Measurements from ENCODE around the gene ARID1B. TPM values are rescaled to one million over a fixed set of nuclear protein-coding genes. Genes with fewer than 3 reads are reported as not detected.

The ARID1B gene
- total and polyA plus RNA-seq, 2 donors (not counting 1 experiment from before 2014, with no cell fraction given) = 47.2 to 280 TPM

DNA sequence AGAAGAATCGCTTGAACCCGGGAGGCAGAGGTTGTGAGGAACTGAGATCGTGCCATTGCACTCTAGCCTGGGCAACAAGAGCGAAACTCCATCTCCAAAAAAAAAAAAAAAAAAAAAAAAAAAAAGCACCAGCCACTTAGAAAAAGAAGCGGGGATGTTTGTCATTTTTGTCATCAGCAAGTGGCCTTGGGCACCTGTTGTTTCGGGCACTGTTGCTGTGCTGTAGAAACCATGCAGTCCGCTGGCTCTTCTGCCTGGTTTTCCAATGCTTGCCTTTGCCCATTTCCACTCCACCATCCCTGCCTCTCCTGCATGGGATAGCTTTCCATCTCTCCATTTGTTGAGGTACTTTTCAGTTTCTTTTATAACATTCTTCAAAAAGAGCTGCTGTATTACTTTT lies 129.3 kb downstream of the ARID1B start:
- CTCF ChIA-PET = no interaction called here
- no peaks in the 10 kb centered on the region for H3K9me3 ChIP-seq (ENCODE audit: control extremely low read depth in 1 of 3, control insufficient read depth in 2 of 3, insufficient read depth in 1 of 3, low read length in 2 of 3)
- no peak for TF ChIP-seq EZH2 (IDR thresholded peaks at IDR 0.05; ENCODE audit: borderline replicate concordance, insufficient read depth, low read depth, low read length, poor library complexity, severe bottlenecking)
- TF ChIP-seq, protein P1, sequence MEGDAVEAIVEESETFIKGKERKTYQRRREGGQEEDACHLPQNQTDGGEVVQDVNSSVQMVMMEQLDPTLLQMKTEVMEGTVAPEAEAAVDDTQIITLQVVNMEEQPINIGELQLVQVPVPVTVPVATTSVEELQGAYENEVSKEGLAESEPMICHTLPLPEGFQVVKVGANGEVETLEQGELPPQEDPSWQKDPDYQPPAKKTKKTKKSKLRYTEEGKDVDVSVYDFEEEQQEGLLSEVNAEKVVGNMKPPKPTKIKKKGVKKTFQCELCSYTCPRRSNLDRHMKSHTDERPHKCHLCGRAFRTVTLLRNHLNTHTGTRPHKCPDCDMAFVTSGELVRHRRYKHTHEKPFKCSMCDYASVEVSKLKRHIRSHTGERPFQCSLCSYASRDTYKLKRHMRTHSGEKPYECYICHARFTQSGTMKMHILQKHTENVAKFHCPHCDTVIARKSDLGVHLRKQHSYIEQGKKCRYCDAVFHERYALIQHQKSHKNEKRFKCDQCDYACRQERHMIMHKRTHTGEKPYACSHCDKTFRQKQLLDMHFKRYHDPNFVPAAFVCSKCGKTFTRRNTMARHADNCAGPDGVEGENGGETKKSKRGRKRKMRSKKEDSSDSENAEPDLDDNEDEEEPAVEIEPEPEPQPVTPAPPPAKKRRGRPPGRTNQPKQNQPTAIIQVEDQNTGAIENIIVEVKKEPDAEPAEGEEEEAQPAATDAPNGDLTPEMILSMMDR (IDR thresholded peaks at IDR 0.05) = no peak
- WGBS (ENCODE audit: insufficient coverage) = 95% methylated on average over 2 of the region's 7 CpGs
- no peak overlapping the region for H3K9ac ChIP-seq (ENCODE audit: low read length)
- peaks cover 4 to 8% of the 10 kb centered on the region in 2 experiments for H3K36me3 ChIP-seq (replicated peaks in 1 of 2; ENCODE audit: control extremely low read depth in 1 of 2, control insufficient read depth in 1 of 2, extremely low read depth in 1 of 2, insufficient read depth in 2 of 2, low read length in 1 of 2)
- intact Hi-C loops (cut with micrococcal nuclease) = loop anchor here (10.0 kb wide), 1 partner anchor 342 kb away; no protein-coding TSS in a partner anchor
- no peak for ATAC-seq (ENCODE audit: low read depth)
- H3K79me2 ChIP-seq (ENCODE audit: control insufficient read depth, insufficient read depth, low read length) = peaks cover 94% of the 10 kb centered on the region
- DNase-seq = no peak
- peaks cover 12% of the 10 kb centered on the region for H4K20me1 ChIP-seq (ENCODE audit: control insufficient read depth, insufficient read depth, low read length, poor library complexity, severe bottlenecking)
- peaks cover under 1 to 5% of the 10 kb centered on the region in 2 donors for H3K4me1 ChIP-seq (ENCODE audit: control insufficient read depth in 2 of 2, insufficient read depth in 2 of 2, low read length in 2 of 2)
- Mint-ChIP-seq H3K4me1 (peaks cover 34% of the 10 kb centered on the region), H3K4me3 (no peak overlapping the region), H3K9me3 (ENCODE audit: insufficient read depth) (no peaks in the 10 kb centered on the region), H3K27me3 (no peaks in the 10 kb centered on the region), H3K27ac (no peak overlapping the region)
- no peak overlapping the region for H3K4me2 ChIP-seq (replicated peaks; ENCODE audit: low read depth, low read length, poor library complexity, severe bottlenecking)
- POLR2A ChIA-PET = interaction anchor here (0.6 kb wide), 1 partner anchor 12 kb away, joined by 3 read pairs; no protein-coding TSS in a partner anchor
- H3K4me3 ChIP-seq (ENCODE audit: control extremely low read depth in 1 of 5, extremely low read depth in 1 of 5, insufficient read depth in 1 of 5, low read depth in 2 of 5, low read length in 4 of 5) = no peak overlapping the region
- H3K27ac ChIP-seq (ENCODE audit: low read length in 2 of 2) = no peak overlapping the region
- H3K27me3 ChIP-seq (replicated peaks in 1 of 4; ENCODE audit: control extremely low read depth in 1 of 4, control insufficient read depth in 3 of 4, insufficient read depth in 4 of 4, low read length in 3 of 4) = no peaks in the 10 kb centered on the region
- no peak overlapping the region for H2AFZ ChIP-seq (ENCODE audit: insufficient read depth, low read depth, low read length, poor library complexity, severe bottlenecking)

DNA sequence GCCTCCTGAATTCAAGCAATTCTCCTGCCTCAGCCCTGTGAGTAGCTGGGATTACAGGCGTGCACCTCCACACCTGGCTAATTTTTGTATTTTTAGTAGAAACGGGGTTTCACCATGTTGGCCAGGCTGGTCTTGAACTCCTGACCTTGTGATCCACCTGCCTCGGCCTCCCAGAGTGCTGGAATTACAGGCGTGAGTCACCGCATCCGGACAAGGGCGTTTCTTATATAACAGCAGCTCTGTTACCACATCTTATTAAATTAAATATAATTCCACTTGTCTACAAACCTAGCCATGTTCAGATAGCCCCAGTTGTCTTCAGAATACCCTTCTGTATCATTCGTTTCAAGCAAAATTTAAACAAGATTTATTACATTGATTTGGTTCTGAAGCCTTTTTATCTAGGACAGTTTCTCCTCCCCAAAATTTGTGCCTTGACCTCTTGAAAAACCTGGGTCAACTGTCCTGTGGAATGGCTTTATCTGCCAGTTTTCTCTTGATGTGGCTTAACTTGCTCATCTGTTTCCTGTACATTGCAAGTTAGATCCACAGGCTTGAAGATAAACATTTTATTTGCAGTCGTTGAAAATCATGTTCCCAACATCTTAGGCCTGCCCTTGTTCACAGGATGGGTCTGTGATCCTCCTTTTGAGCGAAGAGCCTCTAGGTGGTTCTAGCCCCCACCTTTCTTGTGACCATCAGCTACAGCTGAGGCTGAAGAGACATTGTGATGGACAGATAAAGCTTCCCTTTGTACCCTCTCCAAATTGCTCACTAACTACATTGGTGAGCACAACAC lies 132.2 kb downstream of the ARID1B start:
- Mint-ChIP-seq H3K27ac (peak overlapping the region; percentile 53), H3K27me3 (no peaks in the 10 kb centered on the region), H3K4me3 (no peak overlapping the region), H3K4me1 (peaks cover 52% of the 10 kb centered on the region), H3K9me3 (ENCODE audit: insufficient read depth) (no peaks in the 10 kb centered on the region)
- peaks cover 95% of the 10 kb centered on the region for H3K79me2 ChIP-seq (ENCODE audit: control insufficient read depth, insufficient read depth, low read length)
- intact Hi-C loops (cut with micrococcal nuclease) = loop anchor here (10.0 kb wide), 2 partner anchors 125 to 345 kb away; no protein-coding TSS in a partner anchor
- no peaks in the 10 kb centered on the region for H3K9me3 ChIP-seq (ENCODE audit: control extremely low read depth in 1 of 3, control insufficient read depth in 2 of 3, insufficient read depth in 1 of 3, low read length in 2 of 3)
- H3K27me3 ChIP-seq (replicated peaks in 1 of 4; ENCODE audit: control extremely low read depth in 1 of 4, control insufficient read depth in 3 of 4, insufficient read depth in 4 of 4, low read length in 3 of 4) = no peaks in the 10 kb centered on the region
- POLR2A ChIA-PET = no interaction called here
- H3K4me3 ChIP-seq (ENCODE audit: control extremely low read depth in 1 of 5, extremely low read depth in 1 of 5, insufficient read depth in 1 of 5, low read depth in 2 of 5, low read length in 4 of 5) = no peak overlapping the region
- no peak overlapping the region for H3K9ac ChIP-seq (ENCODE audit: low read length)
- no peak overlapping the region for H3K4me2 ChIP-seq (replicated peaks; ENCODE audit: low read depth, low read length, poor library complexity, severe bottlenecking)
- WGBS (ENCODE audit: insufficient coverage) = 86% methylated on average over 6 of the region's 10 CpGs
- H3K36me3 ChIP-seq (replicated peaks in 1 of 2; ENCODE audit: control extremely low read depth in 1 of 2, control insufficient read depth in 1 of 2, extremely low read depth in 1 of 2, insufficient read depth in 2 of 2, low read length in 1 of 2) = peaks cover 0 to 4% of the 10 kb centered on the region in 2 experiments
- no peak overlapping the region for H2AFZ ChIP-seq (ENCODE audit: insufficient read depth, low read depth, low read length, poor library complexity, severe bottlenecking)
- CTCF ChIA-PET = interaction anchor here (1.0 kb wide), 1 partner anchor 7 kb away, joined by 3 read pairs; no protein-coding TSS in a partner anchor
- TF ChIP-seq, protein P1 (IDR thresholded peaks at IDR 0.05) = no peak
- TF ChIP-seq EZH2 (IDR thresholded peaks at IDR 0.05; ENCODE audit: borderline replicate concordance, insufficient read depth, low read depth, low read length, poor library complexity, severe bottlenecking) = no peak
- DNase-seq (no peak), ATAC-seq (ENCODE audit: low read depth) (no peak)
- H3K27ac ChIP-seq (ENCODE audit: low read length in 2 of 2) = peak overlapping the region in 1 of 2 donors; percentile 7
- H3K4me1 ChIP-seq (ENCODE audit: control insufficient read depth in 2 of 2, insufficient read depth in 2 of 2, low read length in 2 of 2) = peaks cover 12 to 16% of the 10 kb centered on the region in 2 donors
- peaks cover 21% of the 10 kb centered on the region for H4K20me1 ChIP-seq (ENCODE audit: control insufficient read depth, insufficient read depth, low read length, poor library complexity, severe bottlenecking)
